HL-60/S4 (cell line): ENCODE results near the gene MPP1.

Experiments
- in situ Hi-C: fragments of 300-500 bp; cut with MboI; formaldehyde crosslinking; loops from 2 replicates; pipeline ENCODE4 v1.14.3; 2022; ENCODE audit warnings: low sequenced_read_pairs

The MPP1 gene

GRCh38 chrX:154732421-154733065 lies 72.7 kb downstream of the MPP1 start:
- in situ Hi-C loops: no loop called here

DNA sequence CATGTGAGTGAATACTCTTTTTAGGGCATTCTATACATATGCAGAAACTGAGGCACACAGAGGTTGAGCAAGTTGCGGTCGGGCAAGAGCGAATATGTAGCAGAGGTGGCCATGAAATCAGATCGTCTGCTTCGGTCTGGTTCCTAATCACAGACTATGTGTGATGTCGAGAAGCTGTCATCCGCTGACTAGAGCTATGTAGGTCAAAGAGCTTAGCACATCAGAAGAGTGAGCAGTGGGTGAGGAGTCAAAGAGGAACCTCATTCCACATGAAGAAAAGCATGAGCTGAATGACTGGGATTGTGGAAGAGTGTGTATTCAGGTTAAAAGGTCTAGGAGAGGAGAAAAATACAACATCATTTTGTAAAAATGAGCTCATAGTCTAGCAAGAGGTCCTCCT lies 73.4 kb downstream of the MPP1 start:
- in situ Hi-C loops: no loop called here

GRCh38 chrX:154731184-154731583 lies 74.1 kb downstream of the MPP1 start:
- in situ Hi-C loops: no loop called here

- in situ Hi-C loops: no loop called here
Measured at GRCh38 chrX:154730253-154730891, 74.9 kb downstream of the MPP1 start.

DNA sequence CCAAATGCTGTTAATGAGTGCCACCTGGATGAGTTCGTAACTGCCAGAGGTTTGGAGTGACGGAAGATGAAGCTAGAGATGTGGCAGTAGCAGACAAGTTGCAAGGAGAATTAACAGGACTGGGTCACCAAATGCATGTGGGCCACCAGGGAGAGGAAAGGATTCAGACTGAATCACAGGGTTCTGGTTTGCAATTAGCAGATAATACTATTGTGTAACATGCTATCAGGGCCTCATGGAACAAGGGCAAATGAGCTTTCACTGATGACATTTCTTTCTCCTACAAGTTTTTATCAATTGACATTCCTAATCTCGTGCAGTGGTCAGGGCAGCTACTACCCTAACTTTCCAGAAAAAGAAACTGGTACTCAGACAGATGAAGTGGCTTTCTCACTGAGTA lies 75.8 kb downstream of the MPP1 start:
- in situ Hi-C loops: no loop called here
